WTC11 (cell line): ENCODE data around the gene CBY2. TPM values are rescaled to one million over a fixed set of nuclear protein-coding genes. Genes with fewer than 3 reads are reported as not detected.

Source experiments
- ATAC-seq: fragments of 200-7000 bp; cut with Tn5 transposase; 2 replicates; pipeline ENCODE4 v1.10.0; 2021; ENCODE audit warnings: mild to moderate bottlenecking, moderate library complexity
- CTCF ChIA-PET: fragments of 300-600 bp; sonication (Branson Sonifier 250); formaldehyde crosslinking; loops from one replicate; lab custom pipeline; 2021; ENCODE audit warnings: antibody characterized with exemption; lab: Charles Lee
- POLR2A ChIA-PET: fragments of 350-600 bp; sonication (Branson Sonifier 250); formaldehyde crosslinking; loops from one replicate; lab custom pipeline; 2021; ENCODE audit warnings: antibody characterized with exemption; lab: Charles Lee
- DNase-seq: peaks from one replicate; pipeline ENCODE4 v3.0.0; 2021; ENCODE audit warnings: low spot score
- H3K27ac Mint-ChIP-seq: 2 replicates; pipeline ENCODE4 v1.8.0; 2021; ENCODE audit warnings: mixed read lengths
- H3K27me3 Mint-ChIP-seq: 2 replicates; pipeline ENCODE4 v1.8.0; 2021; ENCODE audit warnings: low read depth, mild to moderate bottlenecking, moderate library complexity, mixed read lengths
- H3K36me3 Mint-ChIP-seq: 2 replicates; pipeline ENCODE4 v1.8.0; 2021; ENCODE audit warnings: mixed read lengths
- H3K4me1 Mint-ChIP-seq: 2 replicates; pipeline ENCODE4 v1.8.0; 2022; ENCODE audit warnings: mixed read lengths
- H3K4me3 Mint-ChIP-seq: 2 replicates; pipeline ENCODE4 v1.8.0; 2021; ENCODE audit warnings: mild to moderate bottlenecking, moderate library complexity, mixed read lengths
- H3K9me3 Mint-ChIP-seq: 2 replicates; pipeline ENCODE4 v1.8.0; 2021; ENCODE audit warnings: mixed read lengths
- AFF4 ChIP-seq: sonication (generic); formaldehyde crosslinking; IDR thresholded peaks from 2 replicates; pipeline ENCODE4 v1.8.1; 2023; ENCODE audit warnings: mild to moderate bottlenecking, missing genetic modification reagents, borderline replicate concordance
- E2F4 ChIP-seq: sonication (generic); formaldehyde crosslinking; IDR thresholded peaks from 2 replicates; pipeline ENCODE4 v1.8.1; 2022; ENCODE audit warnings: low read depth, mild to moderate bottlenecking, moderate library complexity, missing genetic modification reagents, borderline replicate concordance
- E2F5 ChIP-seq: sonication (generic); formaldehyde crosslinking; IDR thresholded peaks from 2 replicates; pipeline ENCODE4 v1.8.1; 2022; ENCODE audit warnings: mild to moderate bottlenecking, moderate library complexity, missing genetic modification reagents
- FOXP4 ChIP-seq: sonication (generic); formaldehyde crosslinking; IDR thresholded peaks from 2 replicates; pipeline ENCODE4 v1.8.0; 2022; ENCODE audit warnings: mild to moderate bottlenecking, missing genetic modification reagents
- GRHL2 ChIP-seq: fragments of 250-450 bp; sonication (Bioruptor Pico); IDR thresholded peaks from 2 replicates; pipeline ENCODE4 v1.8.0; 2022; ENCODE audit warnings: mild to moderate bottlenecking, moderate library complexity; ENCODE audit not compliant: insufficient replicate concordance, severe bottlenecking
- GTF2I ChIP-seq: fragments of 250-450 bp; sonication (Bioruptor Pico); conservative IDR thresholded peaks from 2 replicates; pipeline ENCODE4 v1.4.0; 2021; ENCODE audit warnings: mild to moderate bottlenecking
- HMGA2 ChIP-seq: fragments of 250-450 bp; sonication (Bioruptor Pico); IDR thresholded peaks from 2 replicates; pipeline ENCODE4 v1.4.0; 2021; ENCODE audit warnings: mild to moderate bottlenecking, moderate library complexity
- MLX ChIP-seq: sonication (generic); formaldehyde crosslinking; IDR thresholded peaks from 2 replicates; pipeline ENCODE4 v1.8.1; 2023; ENCODE audit warnings: mild to moderate bottlenecking, missing genetic modification reagents, moderate library complexity
- MYBL2 ChIP-seq: sonication (generic); formaldehyde crosslinking; IDR thresholded peaks from 2 replicates; pipeline ENCODE4 v1.8.1; 2023; ENCODE audit warnings: mild to moderate bottlenecking, moderate library complexity, missing genetic modification reagents
- PREB ChIP-seq: sonication (generic); formaldehyde crosslinking; IDR thresholded peaks from 2 replicates; pipeline ENCODE4 v1.8.1; 2022; ENCODE audit warnings: mild to moderate bottlenecking, missing genetic modification reagents, moderate library complexity, borderline replicate concordance
- PRRX2 ChIP-seq: fragments of 250-450 bp; sonication (Bioruptor Pico); IDR thresholded peaks from 2 replicates; pipeline ENCODE4 v1.8.0; 2021; ENCODE audit warnings: mild to moderate bottlenecking
- SOX15 ChIP-seq: fragments of 250-450 bp; sonication (Bioruptor Pico); IDR thresholded peaks from 2 replicates; pipeline ENCODE4 v1.9.0; 2021; ENCODE audit warnings: mild to moderate bottlenecking
- SP1 ChIP-seq: sonication (generic); formaldehyde crosslinking; conservative IDR thresholded peaks from 2 replicates; pipeline ENCODE4 v1.8.1; 2022; ENCODE audit warnings: missing genetic modification reagents
- STAT6 ChIP-seq: sonication (generic); formaldehyde crosslinking; conservative IDR thresholded peaks from 2 replicates; pipeline ENCODE4 v1.8.1; 2023; ENCODE audit warnings: mild to moderate bottlenecking, low read depth, missing genetic modification reagents, moderate library complexity
- TEAD1 ChIP-seq: sonication (generic); formaldehyde crosslinking; IDR thresholded peaks from 2 replicates; pipeline ENCODE4 v1.8.0; 2022; ENCODE audit warnings: mild to moderate bottlenecking, missing genetic modification reagents
- ZNF263 ChIP-seq: sonication (generic); formaldehyde crosslinking; IDR thresholded peaks from 2 replicates; pipeline ENCODE4 v1.8.1; 2022; ENCODE audit warnings: low read depth, mild to moderate bottlenecking, moderate library complexity, missing genetic modification reagents
- ZNF512 ChIP-seq: sonication (generic); formaldehyde crosslinking; IDR thresholded peaks from 2 replicates; pipeline ENCODE4 v1.8.1; 2022; ENCODE audit warnings: missing genetic modification reagents, borderline replicate concordance
- ZSCAN18 ChIP-seq: fragments of 250-450 bp; sonication (Bioruptor Pico); IDR thresholded peaks from 2 replicates; pipeline ENCODE4 v2.1.2; 2022; ENCODE audit warnings: mild to moderate bottlenecking, moderate library complexity
- total RNA-seq: library from RNA; stranded (reverse); gene quantifications from 3 replicates; pipeline ENCODE4 v1.2.3, GENCODE V29; 2021

The CBY2 gene
- total RNA-seq, 1 experiment from 2014 or later = 0.74 TPM

GRCh38 chr13:45732916-45733315 is 30.8 kb downstream of the CBY2 start:
- DNase-seq (no peak), ATAC-seq (no peak)
- Mint-ChIP-seq H3K36me3 (no peaks in the 10 kb centered on the region), H3K4me1 (no peaks in the 10 kb centered on the region; the same call in 1 of the 2 replicates), H3K4me3 (no peak overlapping the region), H3K27me3 (peaks cover 3% of the 10 kb centered on the region), H3K9me3 (peaks cover 12% of the 10 kb centered on the region; the same call in 1 of the 2 replicates), H3K27ac (no peak overlapping the region)
- TF ChIP-seq E2F5 (CRISPR knock-in tag) (no peak), GRHL2 (CRISPR knock-in tag) (no peak), HMGA2 (no peak), E2F4 (CRISPR knock-in tag) (no peak)
- ChIA-PET POLR2A (no interaction called here), CTCF (interaction anchor here (1.1 kb wide), 2 partner anchors 75 to 109 kb away, joined by 3 to 4 read pairs; no protein-coding TSS in a partner anchor)

GRCh38 chr13:45733361-45733760 is 31.2 kb downstream of the CBY2 start:
- no peaks in the 10 kb centered on the region; the same call in 1 of the 2 replicates for H3K4me1 Mint-ChIP-seq
- POLR2A ChIA-PET = no interaction called here
- no peak overlapping the region for H3K4me3 Mint-ChIP-seq
- no peak for ATAC-seq
- H3K27ac Mint-ChIP-seq = no peak overlapping the region
- H3K9me3 Mint-ChIP-seq = peaks cover 13% of the 10 kb centered on the region; the same call in 1 of the 2 replicates
- DNase-seq = no peak
- CTCF ChIA-PET = interaction anchor here (1.1 kb wide), 2 partner anchors 74 to 109 kb away, joined by 3 to 4 read pairs; no protein-coding TSS in a partner anchor
- no peaks in the 10 kb centered on the region; the same call in 1 of the 2 replicates for H3K27me3 Mint-ChIP-seq
- H3K36me3 Mint-ChIP-seq = no peaks in the 10 kb centered on the region
- TF ChIP-seq GTF2I (CRISPR knock-in tag) (no peak), TEAD1 (CRISPR knock-in tag) (no peak), MYBL2 (CRISPR knock-in tag) (no peak), ZSCAN18 (no peak), ZNF263 (CRISPR knock-in tag) (no peak), AFF4 (CRISPR knock-in tag) (no peak), MLX (CRISPR knock-in tag) (no peak), SOX15 (CRISPR knock-in tag) (no peak), ZNF512 (no peak), FOXP4 (no peak), PRRX2 (CRISPR knock-in tag) (no peak), STAT6 (CRISPR knock-in tag) (no peak), SP1 (CRISPR knock-in tag) (no peak), PREB (CRISPR knock-in tag) (no peak)
